Ovary (tissue), 3 donors: ENCODE data around the gene ZNF664.

ENCODE experiments used
- CTCF ChIP-seq, 3 donors: fragments of 450-650 bp in 2 of 3; fragments of 200-600 bp in 1 of 3; IDR thresholded peaks; one replicate each; pipeline versions ENCODE4 v1.5.1 to v1.8.0; 2016 to 2022; ENCODE audit warnings: antibody characterized with exemption in 3 of 3, mild to moderate bottlenecking in 1 of 3
- EP300 ChIP-seq: sonication (generic); formaldehyde crosslinking; IDR thresholded peaks from one replicate; pipeline ENCODE4 v1.6.1; 2017; ENCODE audit warnings: antibody characterized with exemption
- POLR2A ChIP-seq: fragments of 450-650 bp; IDR thresholded peaks from one replicate; pipeline ENCODE4 v1.6.1; 2017; ENCODE audit warnings: antibody characterized with exemption, mild to moderate bottlenecking, moderate library complexity
- donor health status: DM: no; HTN: no; CAD: no.

- TF ChIP-seq CTCF (IDR thresholded peaks at IDR 0.05) (no peak), POLR2A (no peak), EP300 (no peak)
Measured at GRCh38 chr12:123934829-123935228, 38.2 kb upstream of the ZNF664 start.
